GM19239 (cell line): ENCODE data around the gene PLA2G4D.

Experiments used
- DNase-seq: peaks from one replicate; pipeline ENCODE4 v3.0.0; 2011; ENCODE audit warnings: low spot score; ENCODE audit not compliant: insufficient read length
- FAIRE-seq: peaks from 2 replicates; lab custom pipeline; 2011; peaks lifted over from hg19 to GRCh38; lab: Jason Lieb, UNC

Gene PLA2G4D

GRCh38 chr15:42060477-42060763, 33.9 kb downstream of the PLA2G4D start:
- DNase-seq (no peak), FAIRE-seq (no peak)

- FAIRE-seq: peak; percentile 86
- peak; percentile 59 for DNase-seq
Measured at GRCh38 chr15:42059661-42060476, 34.5 kb downstream of the PLA2G4D start.

DNA sequence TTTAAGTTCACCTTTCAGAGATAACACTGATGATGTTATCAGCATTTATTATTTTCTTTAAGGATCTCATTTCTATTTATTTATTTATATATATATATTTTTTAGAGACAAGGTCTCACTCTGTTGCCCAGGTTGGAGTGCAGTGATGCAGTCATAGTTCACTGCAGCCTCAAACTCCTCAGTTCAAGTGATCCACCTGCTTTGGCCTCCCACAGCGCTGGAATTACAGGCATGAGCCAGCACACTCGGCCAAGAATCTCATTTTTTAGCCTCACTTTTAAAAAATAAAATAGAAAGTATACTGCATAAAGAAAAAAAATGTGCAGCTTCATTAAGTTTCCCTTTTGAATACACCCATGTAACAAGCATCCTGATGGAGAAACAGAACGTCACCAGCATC, 35.6 kb downstream of the PLA2G4D start:
- FAIRE-seq (no peak), DNase-seq (no peak)

- FAIRE-seq: no peak
Measured at GRCh38 chr15:42057799-42058646, 36.3 kb downstream of the PLA2G4D start.

GRCh38 chr15:42056934-42057798, 37.2 kb downstream of the PLA2G4D start:
- peak; percentile 74 for FAIRE-seq
- DNase-seq: peak; percentile 61

More at GRCh38 chr15:42057799-42058646, 36.3 kb downstream of the PLA2G4D start:
- no peak for DNase-seq

DNA sequence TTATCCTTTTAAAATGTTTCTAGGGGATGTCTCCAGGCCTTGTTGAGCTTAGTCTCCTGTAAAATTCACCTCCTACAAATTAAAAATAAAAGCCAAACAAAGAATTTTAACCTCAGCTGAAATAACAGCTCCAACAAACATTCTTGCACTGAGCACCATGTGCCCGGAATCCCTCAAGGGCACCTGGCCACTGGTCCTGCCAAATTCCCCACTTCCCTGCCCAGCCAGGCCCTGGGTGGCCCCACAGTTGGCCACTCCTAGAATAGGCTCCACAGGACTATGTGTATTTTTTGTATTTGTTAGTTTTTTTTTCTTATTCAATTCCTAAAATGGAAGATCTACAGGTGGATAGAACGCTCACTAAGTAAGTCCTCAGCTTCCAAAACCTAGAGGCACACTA, 40.4 kb downstream of the PLA2G4D start:
- no peak for FAIRE-seq
- DNase-seq: no peak

DNA sequence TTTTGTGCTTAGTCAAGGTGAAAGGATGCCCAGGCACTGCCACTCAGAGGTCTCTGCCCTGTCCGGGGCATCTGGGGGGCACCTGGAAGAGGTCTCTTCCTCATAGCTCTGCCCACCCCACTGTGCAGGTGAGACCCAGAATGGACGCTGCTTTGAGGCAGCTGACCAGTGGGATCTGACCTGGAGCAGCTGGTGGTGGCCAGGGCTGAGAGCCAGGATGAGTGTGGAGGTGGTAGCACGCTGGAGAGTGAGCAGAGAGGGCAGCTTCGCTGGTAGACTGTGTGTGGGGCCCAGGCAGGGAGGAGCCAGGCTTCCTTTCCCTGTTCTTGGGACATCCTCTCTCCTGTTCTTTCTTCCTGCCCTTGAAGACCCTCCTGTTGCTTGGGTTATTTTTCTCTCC, 41.4 kb downstream of the PLA2G4D start:
- no peak for FAIRE-seq
- DNase-seq: no peak

DNA sequence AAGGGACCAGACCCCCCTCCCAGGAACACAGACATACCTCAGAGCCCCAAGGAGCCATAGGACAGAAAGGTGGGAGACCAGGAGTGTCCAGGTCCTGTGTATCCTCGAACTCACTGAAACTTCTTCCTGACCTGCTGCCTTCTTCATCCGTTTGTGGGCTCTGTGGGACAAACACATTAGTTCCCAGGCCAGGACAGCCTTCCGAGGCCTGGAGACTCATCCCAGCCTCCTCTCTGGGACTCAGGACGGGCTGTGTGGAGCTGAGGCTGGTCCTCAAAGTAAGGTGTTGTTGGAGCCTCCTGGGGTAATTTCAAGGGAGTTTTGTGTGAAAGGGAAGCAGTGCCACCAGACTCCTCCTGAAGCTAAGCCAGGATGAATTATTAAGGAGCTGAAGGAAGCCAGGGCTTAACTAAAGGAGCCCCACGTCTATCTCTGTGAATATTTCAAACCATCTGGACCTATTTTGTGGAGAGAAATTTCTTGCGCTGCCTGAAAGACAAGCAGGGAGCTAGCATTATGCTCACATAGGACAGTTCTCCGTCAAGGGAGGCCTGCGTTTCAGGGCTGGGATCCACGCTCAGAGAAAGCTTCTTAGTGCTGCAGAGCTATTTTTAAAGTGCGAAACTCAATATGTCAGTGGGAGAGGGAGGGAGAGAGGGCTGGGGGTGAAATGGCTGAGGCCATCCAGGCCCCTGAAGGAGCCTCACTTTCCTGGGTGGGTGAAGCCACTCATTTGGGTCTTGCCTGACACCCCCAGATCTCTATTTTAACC, 43.7 kb downstream of the PLA2G4D start:
- FAIRE-seq (no peak), DNase-seq (no peak)

DNA sequence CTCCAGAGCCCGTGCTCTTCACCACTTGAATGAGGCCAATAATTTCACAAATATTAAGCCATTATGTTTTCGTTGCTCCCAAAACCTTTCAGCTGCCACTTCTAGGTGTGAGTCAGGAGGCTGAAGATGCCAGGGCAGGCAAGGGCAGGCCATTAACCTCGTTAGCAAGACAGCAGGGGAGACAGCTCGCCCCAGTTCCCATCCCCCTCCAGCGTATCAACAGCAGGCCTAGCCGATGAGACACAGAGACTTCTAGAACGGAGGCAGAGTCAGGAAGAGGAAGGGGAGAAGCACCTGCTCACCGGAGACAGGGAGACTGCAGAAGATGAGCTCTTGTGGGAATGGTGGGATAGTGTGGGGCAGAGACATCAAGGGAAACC, 45.6 kb downstream of the PLA2G4D start:
- no peak for FAIRE-seq
- no peak for DNase-seq

- no peak for FAIRE-seq
- no peak for DNase-seq
Measured at GRCh38 chr15:42048080-42048820, 46.1 kb downstream of the PLA2G4D start.

- FAIRE-seq (no peak), DNase-seq (no peak)
Measured at GRCh38 chr15:42046597-42046996, 47.8 kb downstream of the PLA2G4D start.

GRCh38 chr15:42045211-42045615, 49.1 kb downstream of the PLA2G4D start:
- FAIRE-seq (no peak), DNase-seq (no peak)

DNA sequence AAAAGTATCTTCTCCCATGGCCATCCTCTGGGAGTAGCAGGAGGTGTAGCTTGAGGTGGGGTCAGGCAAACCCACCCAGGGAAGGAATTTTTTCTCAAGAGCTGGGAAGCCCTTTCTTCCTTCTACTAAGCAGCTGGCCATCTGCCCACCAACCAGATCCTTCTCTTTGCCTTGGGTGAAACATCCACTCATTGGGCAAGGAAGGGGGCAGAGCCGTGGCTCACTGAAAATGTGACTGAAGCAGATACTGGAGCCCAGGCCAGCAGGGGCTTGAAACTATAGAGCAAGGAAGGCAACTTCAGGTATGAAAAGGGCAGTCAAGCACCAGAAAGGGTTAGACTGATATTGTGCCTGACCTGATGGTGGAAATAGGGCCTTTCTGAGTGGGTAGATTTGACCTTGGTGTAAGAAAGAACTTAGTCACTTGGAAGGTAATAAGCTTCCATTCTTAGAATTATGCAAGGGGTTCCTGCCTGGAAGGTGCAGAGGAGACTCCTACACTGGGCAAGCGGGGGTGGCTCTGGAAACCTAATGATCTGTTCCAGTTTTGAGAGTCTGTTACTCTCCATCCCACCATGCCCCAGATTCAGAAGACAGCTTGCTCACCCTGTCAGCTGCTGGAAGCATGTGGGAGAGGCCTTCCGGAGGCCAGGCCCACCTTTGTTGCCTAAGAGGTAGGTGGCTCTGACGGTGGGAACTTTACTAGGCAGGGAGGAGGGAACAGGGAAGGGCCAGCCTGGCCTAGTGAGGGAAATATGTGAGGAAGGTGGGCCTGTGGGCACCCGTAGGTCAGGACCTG, 51.6 kb downstream of the PLA2G4D start:
- FAIRE-seq: no peak
- no peak for DNase-seq

DNA sequence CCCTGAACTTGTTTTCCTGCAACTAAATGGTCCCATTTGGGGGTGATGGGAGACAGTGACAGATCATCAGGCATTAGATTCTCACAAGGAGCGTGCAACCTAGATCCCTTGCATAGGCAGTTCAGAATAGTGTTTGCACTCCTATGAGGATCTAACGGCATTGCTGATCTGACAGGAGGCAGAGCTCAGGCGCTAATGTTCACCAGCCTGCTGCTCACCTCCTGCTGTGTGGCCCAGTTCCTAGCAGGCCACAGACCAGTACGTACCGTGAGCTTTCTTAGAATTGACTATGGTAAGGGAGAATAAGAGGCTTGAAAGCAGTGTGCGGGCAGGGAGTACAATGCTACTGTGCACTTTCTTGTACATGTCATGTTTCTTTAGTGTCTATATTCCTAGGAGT, 56.0 kb downstream of the PLA2G4D start:
- DNase-seq: no peak
- FAIRE-seq: no peak

DNA sequence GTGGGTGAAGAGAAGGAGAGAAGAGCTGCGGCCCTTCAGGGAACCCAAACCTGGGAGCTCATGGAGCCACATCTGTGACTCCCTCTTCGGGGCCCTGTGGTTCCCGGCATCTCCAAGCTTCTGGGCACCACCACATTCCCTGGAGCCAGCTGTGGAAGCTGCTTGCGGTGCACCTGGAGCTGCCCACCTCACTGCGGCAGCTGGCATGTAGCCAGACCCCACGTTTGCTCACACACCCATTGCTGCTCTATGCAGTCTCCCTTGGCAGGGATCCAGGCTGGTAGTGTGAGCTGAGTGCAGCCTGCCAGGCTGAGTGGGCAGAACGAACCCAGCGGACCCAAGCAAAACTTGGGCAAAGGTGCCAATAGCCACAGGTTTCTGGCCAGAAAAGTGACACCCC, 56.7 kb downstream of the PLA2G4D start:
- DNase-seq: no peak
- no peak for FAIRE-seq

DNA sequence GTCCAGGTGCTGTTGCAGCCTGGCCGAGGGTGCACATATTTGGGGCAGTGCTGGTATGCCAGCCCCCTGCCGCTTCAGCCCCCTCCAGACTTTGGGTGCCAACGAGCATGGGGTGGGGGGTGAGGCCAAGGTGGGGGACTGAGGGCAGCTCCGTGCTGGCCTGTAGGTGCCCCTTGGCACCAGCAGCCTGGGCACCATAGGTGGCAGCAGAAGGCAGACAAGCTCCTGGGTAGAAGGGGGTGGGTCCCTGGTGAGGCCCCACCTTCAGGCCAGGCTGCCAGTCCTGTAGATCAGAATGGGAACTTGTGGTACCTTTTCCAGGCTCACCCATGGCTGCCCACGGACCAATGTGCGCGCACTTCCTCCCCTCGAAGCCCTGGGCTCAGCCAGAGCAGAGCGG, 57.4 kb downstream of the PLA2G4D start:
- DNase-seq (no peak), FAIRE-seq (no peak)

DNA sequence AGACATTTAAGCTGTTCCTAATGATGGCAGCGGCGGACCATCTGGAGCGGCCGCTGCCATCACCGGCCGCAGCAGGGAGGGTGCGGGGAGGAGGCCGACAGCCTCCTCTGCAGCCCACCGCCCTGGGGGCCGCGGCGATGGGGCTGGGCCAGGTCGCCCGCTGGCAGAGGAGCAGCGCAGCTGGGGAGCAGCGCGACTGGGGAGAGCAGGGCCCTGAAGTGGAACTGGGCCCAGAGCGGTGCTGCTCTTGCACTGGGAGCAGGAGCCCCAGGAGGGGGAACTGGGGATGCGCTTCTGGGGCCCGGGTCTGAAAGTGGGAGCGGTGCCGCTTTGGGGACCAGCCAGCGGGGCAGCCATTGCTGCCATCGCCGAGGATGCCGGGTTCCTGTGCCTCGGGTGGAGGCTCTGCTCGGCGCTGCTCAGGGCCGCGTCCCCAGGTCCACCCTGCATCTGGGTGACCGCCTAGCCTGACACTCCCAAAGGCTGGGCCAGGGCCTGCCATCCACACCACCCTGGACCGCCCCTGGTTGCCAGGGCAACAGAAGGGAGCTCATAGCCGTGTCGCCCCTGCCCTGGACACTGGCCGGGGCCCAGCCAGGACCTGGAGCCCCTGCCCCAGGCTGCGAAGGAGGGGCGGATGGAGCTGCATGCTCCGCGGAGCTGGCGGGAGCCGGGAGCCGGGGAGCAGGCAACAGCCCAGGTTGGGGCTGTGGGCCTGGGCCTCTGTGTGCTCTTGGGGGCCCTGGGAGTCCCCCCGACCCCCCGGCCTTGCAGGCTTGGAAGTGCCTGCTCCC, 58.1 kb downstream of the PLA2G4D start:
- FAIRE-seq (no peak), DNase-seq (no peak)

- DNase-seq (peak; percentile 70), FAIRE-seq (peak; percentile 99)
Measured at GRCh38 chr15:42035435-42035761, 59.0 kb downstream of the PLA2G4D start.
